ENCODE data around the gene ULBP2.
"Not testable (repeated sequence)": the region's sequence is repeated elsewhere in the genome, so short reads cannot be mapped to it uniquely, and the experiment has no call there.

ULBP2 gene

DNA sequence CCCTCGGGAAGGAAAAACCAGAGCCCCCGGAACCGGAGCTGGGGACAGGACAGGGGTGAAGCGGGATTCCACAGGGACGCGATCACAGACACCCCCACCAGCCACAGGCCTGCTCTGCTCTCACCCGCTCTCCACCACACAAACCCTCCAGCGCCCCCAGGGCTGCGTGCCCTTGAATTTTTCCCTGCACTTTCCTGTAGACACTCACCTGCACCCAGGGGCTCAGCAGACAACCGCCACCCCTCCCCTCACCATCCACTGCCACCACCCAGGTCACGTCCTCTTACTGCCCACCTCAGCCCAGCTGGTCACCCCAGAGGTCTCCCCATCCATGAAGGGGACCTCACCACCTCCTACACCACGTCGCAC is 631 bp downstream of the ULBP2 start:
- in situ Hi-C loops (cut with HindIII; ENCODE audit: low pct_ligation_motif_present, low sequenced_read_pairs): no loop called here
- DNase-seq: no peak
- TF ChIP-seq, protein P1, sequence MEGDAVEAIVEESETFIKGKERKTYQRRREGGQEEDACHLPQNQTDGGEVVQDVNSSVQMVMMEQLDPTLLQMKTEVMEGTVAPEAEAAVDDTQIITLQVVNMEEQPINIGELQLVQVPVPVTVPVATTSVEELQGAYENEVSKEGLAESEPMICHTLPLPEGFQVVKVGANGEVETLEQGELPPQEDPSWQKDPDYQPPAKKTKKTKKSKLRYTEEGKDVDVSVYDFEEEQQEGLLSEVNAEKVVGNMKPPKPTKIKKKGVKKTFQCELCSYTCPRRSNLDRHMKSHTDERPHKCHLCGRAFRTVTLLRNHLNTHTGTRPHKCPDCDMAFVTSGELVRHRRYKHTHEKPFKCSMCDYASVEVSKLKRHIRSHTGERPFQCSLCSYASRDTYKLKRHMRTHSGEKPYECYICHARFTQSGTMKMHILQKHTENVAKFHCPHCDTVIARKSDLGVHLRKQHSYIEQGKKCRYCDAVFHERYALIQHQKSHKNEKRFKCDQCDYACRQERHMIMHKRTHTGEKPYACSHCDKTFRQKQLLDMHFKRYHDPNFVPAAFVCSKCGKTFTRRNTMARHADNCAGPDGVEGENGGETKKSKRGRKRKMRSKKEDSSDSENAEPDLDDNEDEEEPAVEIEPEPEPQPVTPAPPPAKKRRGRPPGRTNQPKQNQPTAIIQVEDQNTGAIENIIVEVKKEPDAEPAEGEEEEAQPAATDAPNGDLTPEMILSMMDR (IDR thresholded peaks at IDR 0.05; ENCODE audit: low read depth, low read length, missing control alignments): peak; percentile 25
- Histone ChIP-seq H3K27me3 (replicated peaks) (peaks cover 28% of the 10 kb centered on the region), H3K4me3 (ENCODE audit: low read depth, low read length) (peak overlapping the region; percentile 73), H3K36me3 (replicated peaks) (no peaks in the 10 kb centered on the region), H3K27ac (no peak overlapping the region)

DNA sequence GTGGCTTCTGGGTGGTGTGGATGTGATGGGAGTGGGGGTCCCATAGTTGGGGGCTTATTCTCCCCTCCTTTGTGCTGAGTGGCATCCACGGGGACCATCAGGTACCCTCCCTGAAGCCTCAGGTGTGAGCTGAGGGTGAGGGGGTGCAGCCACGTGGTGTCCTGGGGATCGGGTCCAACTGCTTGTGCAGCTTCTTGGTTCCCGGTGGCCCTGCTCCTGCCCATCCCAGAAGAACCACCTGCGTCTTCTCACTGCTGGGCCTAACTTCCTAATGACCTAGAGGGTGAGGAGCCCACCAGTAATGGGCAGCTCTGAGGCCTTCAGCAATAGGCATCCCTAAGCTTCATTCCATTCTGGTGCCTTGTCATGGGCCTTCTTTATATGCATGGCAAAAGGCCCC is 1.5 kb downstream of the ULBP2 start:
- H3K27ac ChIP-seq; H3K4me3 ChIP-seq (ENCODE audit: low read depth, low read length); H3K36me3 ChIP-seq (replicated peaks); DNase-seq; in situ Hi-C loops (cut with HindIII; ENCODE audit: low pct_ligation_motif_present, low sequenced_read_pairs): not testable (repeated sequence)
- H3K27me3 ChIP-seq (replicated peaks): peaks cover 23% of the 10 kb centered on the region

DNA sequence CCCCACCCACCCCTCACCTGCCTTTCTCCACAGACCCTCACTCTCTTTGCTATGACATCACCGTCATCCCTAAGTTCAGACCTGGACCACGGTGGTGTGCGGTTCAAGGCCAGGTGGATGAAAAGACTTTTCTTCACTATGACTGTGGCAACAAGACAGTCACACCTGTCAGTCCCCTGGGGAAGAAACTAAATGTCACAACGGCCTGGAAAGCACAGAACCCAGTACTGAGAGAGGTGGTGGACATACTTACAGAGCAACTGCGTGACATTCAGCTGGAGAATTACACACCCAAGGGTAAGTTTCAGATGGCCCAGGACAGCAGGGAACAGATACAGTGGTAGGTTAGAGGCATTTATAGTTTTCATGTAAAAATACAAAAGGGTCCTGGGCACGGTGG is 3.5 kb downstream of the ULBP2 start:
- H3K27ac ChIP-seq; in situ Hi-C loops (cut with HindIII; ENCODE audit: low pct_ligation_motif_present, low sequenced_read_pairs); DNase-seq: not testable (repeated sequence)

DNA sequence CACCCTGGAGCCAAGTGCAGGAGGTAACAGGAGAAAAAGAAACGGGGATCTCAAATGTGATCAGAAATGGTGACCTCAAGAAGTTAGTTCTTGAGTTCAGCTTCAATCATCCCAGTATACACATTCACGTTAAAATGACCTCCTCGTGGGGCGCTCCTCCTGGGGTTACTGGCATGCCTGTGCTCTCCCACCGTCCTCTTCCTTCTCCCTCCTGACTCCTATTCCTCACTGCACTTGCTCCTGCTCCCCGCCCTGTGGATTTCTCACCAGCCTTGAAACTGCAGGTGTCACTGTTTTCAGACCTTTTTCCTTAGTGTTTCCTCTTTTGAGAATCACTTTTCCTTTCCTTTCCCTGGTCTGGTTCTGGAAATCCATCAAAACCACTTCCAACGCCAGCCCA is 4.8 kb downstream of the ULBP2 start:
- in situ Hi-C loops (cut with HindIII; ENCODE audit: low pct_ligation_motif_present, low sequenced_read_pairs); H3K4me3 ChIP-seq (ENCODE audit: low read depth, low read length); DNase-seq; H3K36me3 ChIP-seq (replicated peaks); H3K27ac ChIP-seq: not testable (repeated sequence)
- H3K27me3 ChIP-seq (replicated peaks): peaks cover 16% of the 10 kb centered on the region

More for the DNA sequence above, 3.5 kb downstream of the ULBP2 start:
- H3K36me3 ChIP-seq (replicated peaks); H3K27me3 ChIP-seq (replicated peaks); H3K4me3 ChIP-seq (ENCODE audit: low read depth, low read length): not testable (repeated sequence)

DNA sequence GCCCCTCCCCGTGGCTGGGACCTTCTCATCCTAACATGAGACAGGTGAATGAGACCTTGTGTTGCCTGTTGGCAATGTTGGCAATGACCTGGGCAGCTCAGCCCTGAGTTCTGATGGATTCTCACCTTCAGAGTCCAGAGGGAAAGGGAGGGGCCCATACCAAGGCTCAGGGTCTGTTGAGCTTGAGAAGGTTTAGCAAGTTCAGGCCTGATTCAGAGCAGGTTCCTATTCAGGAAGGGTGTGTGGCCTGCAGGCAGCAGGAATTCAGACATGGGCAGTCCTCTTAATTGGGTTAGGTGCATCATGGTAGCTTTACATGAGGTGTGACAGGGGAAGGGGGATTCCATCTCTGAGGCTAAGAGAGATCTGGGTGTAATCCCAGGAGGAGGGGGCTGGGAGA is 5.7 kb downstream of the ULBP2 start:
- in situ Hi-C loops (cut with HindIII; ENCODE audit: low pct_ligation_motif_present, low sequenced_read_pairs); DNase-seq; H3K27ac ChIP-seq; H3K36me3 ChIP-seq (replicated peaks); H3K4me3 ChIP-seq (ENCODE audit: low read depth, low read length): not testable (repeated sequence)
- H3K27me3 ChIP-seq (replicated peaks): peaks cover 23% of the 10 kb centered on the region

DNA sequence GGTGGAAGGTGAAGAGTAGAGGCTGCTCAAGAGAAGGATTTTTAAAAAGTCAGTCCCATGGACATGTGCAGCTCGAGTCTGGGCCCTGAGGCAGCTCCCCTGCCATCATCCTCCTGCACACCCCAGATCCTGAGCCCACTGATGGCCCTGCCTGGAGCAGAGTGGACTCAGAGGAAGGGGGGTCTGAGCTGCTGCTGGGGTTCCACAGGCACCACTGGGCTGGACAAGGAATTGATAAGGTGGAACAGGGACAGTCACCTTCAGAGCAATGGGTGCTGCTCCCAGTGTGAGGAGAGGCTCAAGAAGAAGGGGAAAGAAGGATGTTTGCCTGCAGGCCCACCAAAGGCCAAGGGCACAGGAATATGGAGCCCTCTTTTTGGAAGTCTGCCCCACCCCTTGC is 6.2 kb downstream of the ULBP2 start:
- TF ChIP-seq, protein P1 (IDR thresholded peaks at IDR 0.05; ENCODE audit: low read depth, low read length, missing control alignments): no peak
- in situ Hi-C loops (cut with HindIII; ENCODE audit: low pct_ligation_motif_present, low sequenced_read_pairs): no loop called here
- no peak overlapping the region for H3K27ac ChIP-seq
- no peak for DNase-seq
- H3K4me3 ChIP-seq (ENCODE audit: low read depth, low read length): no peak overlapping the region
- peaks cover 27% of the 10 kb centered on the region for H3K27me3 ChIP-seq (replicated peaks)
- H3K36me3 ChIP-seq (replicated peaks): no peaks in the 10 kb centered on the region

DNA sequence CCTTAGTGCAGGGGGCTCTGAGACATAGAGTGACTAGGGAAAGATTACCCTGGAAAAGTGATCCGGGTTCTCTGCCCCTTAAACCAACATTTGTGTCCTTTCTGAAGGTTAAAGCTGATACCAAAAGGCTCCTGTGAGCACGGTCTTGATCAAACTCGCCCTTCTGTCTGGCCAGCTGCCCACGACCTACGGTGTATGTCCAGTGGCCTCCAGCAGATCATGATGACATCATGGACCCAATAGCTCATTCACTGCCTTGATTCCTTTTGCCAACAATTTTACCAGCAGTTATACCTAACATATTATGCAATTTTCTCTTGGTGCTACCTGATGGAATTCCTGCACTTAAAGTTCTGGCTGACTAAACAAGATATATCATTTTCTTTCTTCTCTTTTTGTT is 6.8 kb downstream of the ULBP2 start:
- Histone ChIP-seq H3K27ac (no peak overlapping the region), H3K4me3 (ENCODE audit: low read depth, low read length) (no peak overlapping the region), H3K27me3 (replicated peaks) (peaks cover 32% of the 10 kb centered on the region), H3K36me3 (replicated peaks) (no peaks in the 10 kb centered on the region)
- TF ChIP-seq, protein P1 (IDR thresholded peaks at IDR 0.05; ENCODE audit: low read depth, low read length, missing control alignments): no peak
- in situ Hi-C loops (cut with HindIII; ENCODE audit: low pct_ligation_motif_present, low sequenced_read_pairs): no loop called here
- DNase-seq: no peak

DNA sequence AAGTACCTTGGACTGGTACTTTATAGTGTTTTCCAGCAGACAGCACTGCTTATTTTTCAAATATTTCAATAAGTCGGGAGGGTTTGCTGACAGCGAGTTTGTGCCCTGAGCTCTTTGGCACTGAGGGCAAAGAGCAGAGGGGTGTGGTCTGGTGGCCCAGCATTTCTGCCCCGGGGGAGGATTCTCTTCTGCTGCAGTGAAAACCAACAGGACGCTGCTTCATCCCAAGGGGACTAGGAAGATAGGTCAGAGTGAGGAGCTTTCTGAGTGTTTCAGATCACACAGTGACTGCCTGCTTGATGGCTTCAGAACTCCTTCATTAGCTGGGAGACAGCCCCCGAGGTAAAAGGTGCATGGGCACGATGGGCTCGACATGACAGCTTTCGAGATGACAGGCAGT is 8.6 kb downstream of the ULBP2 start:
- DNase-seq: no peak
- no peak overlapping the region for H3K4me3 ChIP-seq (ENCODE audit: low read depth, low read length)
- H3K36me3 ChIP-seq (replicated peaks): no peaks in the 10 kb centered on the region
- no peak overlapping the region for H3K27ac ChIP-seq
- H3K27me3 ChIP-seq (replicated peaks): peaks cover 36% of the 10 kb centered on the region
- in situ Hi-C loops (cut with HindIII; ENCODE audit: low pct_ligation_motif_present, low sequenced_read_pairs): no loop called here
- TF ChIP-seq, protein P1 (IDR thresholded peaks at IDR 0.05; ENCODE audit: low read depth, low read length, missing control alignments): no peak

Measured in brain microvascular endothelial cell (primary cell).